ENCODE measurements around the gene HOXD3. TPM values are rescaled to one million over a fixed set of nuclear protein-coding genes. Genes with fewer than 3 reads are reported as not detected.

Gene HOXD3
- total RNA-seq, 1 experiment from 2014 or later = not detected

GRCh38 chr2:176174824-176175708, 18.0 kb downstream of the HOXD3 start:
- Mint-ChIP-seq H3K36me3 (ENCODE audit: insufficient read depth, unreplicated experiment) (no peaks in the 10 kb centered on the region), H3K9me3 (ENCODE audit: unreplicated experiment) (no peaks in the 10 kb centered on the region), H3K27me3 (ENCODE audit: insufficient read depth, unreplicated experiment) (peaks cover 10% of the 10 kb centered on the region), H3K27ac (ENCODE audit: low read depth, unreplicated experiment) (no peak overlapping the region), H3K4me1 (ENCODE audit: insufficient read depth, unreplicated experiment) (no peaks in the 10 kb centered on the region), H3K4me3 (ENCODE audit: unreplicated experiment) (no peak overlapping the region)
- TF ChIP-seq CTCF (IDR thresholded peaks at IDR 0.05; ENCODE audit: unreplicated experiment) = no peak
- intact Hi-C loops (cut with micrococcal nuclease) = no loop called here
- POLR2A ChIA-PET = interaction anchor here (1.3 kb wide), 1 partner anchor 10 kb away, joined by 5 read pairs; no protein-coding TSS in a partner anchor
- BruUV-seq (replicated peaks) = no TSS peak
- DNase-seq (ENCODE audit: unreplicated experiment) = no peak
- CTCF ChIA-PET = interaction anchor here (0.6 to 1.1 kb wide), 5 partner anchors 35 to 974 kb away, joined by 3 to 7 read pairs (median 3); no protein-coding TSS in a partner anchor

DNA sequence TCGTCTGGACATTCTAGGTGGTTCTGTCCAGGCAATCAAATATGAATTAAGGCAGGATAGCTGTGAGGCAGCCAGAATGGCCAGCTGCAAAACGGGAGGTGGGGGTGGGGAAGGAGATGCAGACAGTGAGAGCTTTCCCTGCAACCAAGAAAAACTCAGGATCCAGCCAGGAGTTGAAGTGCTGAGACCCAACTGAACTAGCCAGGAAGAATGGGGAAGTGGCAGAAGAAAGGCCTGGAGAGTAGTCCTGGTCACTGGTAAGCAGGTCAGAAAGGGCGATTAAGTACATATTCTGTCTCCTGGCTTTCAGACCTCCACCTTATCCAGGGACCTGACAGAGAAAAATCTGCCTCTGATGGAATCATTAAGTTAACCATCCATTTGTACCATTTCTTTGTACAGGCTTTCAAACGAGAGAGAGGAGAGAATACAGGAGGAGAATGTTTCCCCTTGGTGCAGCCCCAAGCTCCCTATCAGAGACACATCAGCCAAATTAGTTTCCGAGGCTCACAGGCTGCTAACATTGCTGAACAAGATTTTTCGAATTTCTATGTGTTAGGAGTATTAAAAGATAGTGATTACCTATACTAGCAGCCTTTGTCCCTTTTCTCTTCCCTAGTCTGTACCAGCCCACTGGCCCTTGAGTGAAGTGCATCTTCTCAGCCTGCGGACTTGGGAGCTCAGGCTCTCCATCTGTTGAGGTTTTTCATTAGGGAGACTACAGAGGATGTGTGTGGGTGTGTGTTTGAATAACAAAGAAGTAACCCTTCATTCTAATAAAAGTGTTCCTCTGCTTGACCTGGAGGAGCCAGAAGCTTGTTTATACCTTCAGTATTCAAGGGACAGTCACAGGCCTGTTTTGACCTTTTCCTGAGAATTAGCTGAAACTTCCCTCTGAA, 18.9 kb downstream of the HOXD3 start:
- Mint-ChIP-seq H3K36me3 (ENCODE audit: insufficient read depth, unreplicated experiment) (no peaks in the 10 kb centered on the region), H3K4me1 (ENCODE audit: insufficient read depth, unreplicated experiment) (no peaks in the 10 kb centered on the region), H3K27ac (ENCODE audit: low read depth, unreplicated experiment) (no peak overlapping the region), H3K27me3 (ENCODE audit: insufficient read depth, unreplicated experiment) (peaks cover 14% of the 10 kb centered on the region), H3K9me3 (ENCODE audit: unreplicated experiment) (no peaks in the 10 kb centered on the region), H3K4me3 (ENCODE audit: unreplicated experiment) (no peak overlapping the region)
- TF ChIP-seq CTCF (IDR thresholded peaks at IDR 0.05; ENCODE audit: unreplicated experiment) = no peak
- BruUV-seq (replicated peaks) = no TSS peak
- ChIA-PET POLR2A (interaction anchor here (0.8 to 1.3 kb wide), 2 partner anchors 9 to 19 kb away, joined by 3 to 5 read pairs; no protein-coding TSS in a partner anchor), CTCF (interaction anchor here (0.6 to 1.1 kb wide), 4 partner anchors 36 to 279 kb away, joined by 3 to 6 read pairs (median 3); no protein-coding TSS in a partner anchor)
- intact Hi-C loops (cut with micrococcal nuclease) = no loop called here
- no peak for DNase-seq (ENCODE audit: unreplicated experiment)

GRCh38 chr2:176177580-176178037, 20.5 kb downstream of the HOXD3 start:
- BruUV-seq (replicated peaks) = no TSS peak
- intact Hi-C loops (cut with micrococcal nuclease) = no loop called here
- CTCF ChIA-PET = no interaction called here
- no peaks in the 10 kb centered on the region for H3K4me1 Mint-ChIP-seq (ENCODE audit: insufficient read depth, unreplicated experiment)
- H3K36me3 Mint-ChIP-seq (ENCODE audit: insufficient read depth, unreplicated experiment) = no peaks in the 10 kb centered on the region
- no peak overlapping the region for H3K27ac Mint-ChIP-seq (ENCODE audit: low read depth, unreplicated experiment)
- DNase-seq (ENCODE audit: unreplicated experiment) = no peak
- H3K27me3 Mint-ChIP-seq (ENCODE audit: insufficient read depth, unreplicated experiment) = peaks cover 14% of the 10 kb centered on the region
- POLR2A ChIA-PET = no interaction called here
- no peaks in the 10 kb centered on the region for H3K9me3 Mint-ChIP-seq (ENCODE audit: unreplicated experiment)
- TF ChIP-seq CTCF (IDR thresholded peaks at IDR 0.05; ENCODE audit: unreplicated experiment) = no peak
- no peak overlapping the region for H3K4me3 Mint-ChIP-seq (ENCODE audit: unreplicated experiment)

Measured in MCF 10A (cell line).